Effector memory CD8-positive, alpha-beta T cell (primary cell): ENCODE measurements around the gene GIT2.
"Not testable (repeated sequence)": the region's sequence is repeated elsewhere in the genome, so short reads cannot be mapped to it uniquely, and the experiment has no call there.

Experiments used
- ATAC-seq: fragments of 150-1000 bp; cut with Tn5 transposase; replicated peaks from 2 replicates; pipeline ENCODE4 v1.10.0; 2021; ENCODE audit warnings: mild to moderate bottlenecking, moderate library complexity
- DNase-seq, 3 experiments: peaks; one replicate each; pipeline ENCODE4 v3.0.0; 2021
- H3K27ac Mint-ChIP-seq, 2 donors: one replicate each; pipeline ENCODE4 v1.8.0; 2022; ENCODE audit warnings: mild to moderate bottlenecking in 2 of 2, mixed read lengths in 2 of 2, moderate library complexity in 2 of 2
- H3K27me3 Mint-ChIP-seq, 2 donors: one replicate each; pipeline ENCODE4 v1.8.0; 2022; ENCODE audit warnings: mixed read lengths in 2 of 2
- H3K36me3 Mint-ChIP-seq: one replicate; pipeline ENCODE4 v1.8.0; 2022; ENCODE audit warnings: mild to moderate bottlenecking, moderate library complexity, mixed read lengths; ENCODE audit not compliant: insufficient read depth
- H3K4me1 Mint-ChIP-seq, 2 donors: one replicate each; pipeline ENCODE4 v1.8.0; 2022; ENCODE audit warnings: low read depth in 2 of 2, mixed read lengths in 2 of 2
- H3K4me3 Mint-ChIP-seq, 2 donors: one replicate each; pipeline ENCODE4 v1.8.0; 2022; ENCODE audit warnings: mild to moderate bottlenecking in 2 of 2, mixed read lengths in 2 of 2, moderate library complexity in 2 of 2
- H3K9me3 Mint-ChIP-seq, 2 donors: one replicate each; pipeline ENCODE4 v1.8.0; 2022; ENCODE audit warnings: mixed read lengths in 2 of 2

Gene GIT2

DNA sequence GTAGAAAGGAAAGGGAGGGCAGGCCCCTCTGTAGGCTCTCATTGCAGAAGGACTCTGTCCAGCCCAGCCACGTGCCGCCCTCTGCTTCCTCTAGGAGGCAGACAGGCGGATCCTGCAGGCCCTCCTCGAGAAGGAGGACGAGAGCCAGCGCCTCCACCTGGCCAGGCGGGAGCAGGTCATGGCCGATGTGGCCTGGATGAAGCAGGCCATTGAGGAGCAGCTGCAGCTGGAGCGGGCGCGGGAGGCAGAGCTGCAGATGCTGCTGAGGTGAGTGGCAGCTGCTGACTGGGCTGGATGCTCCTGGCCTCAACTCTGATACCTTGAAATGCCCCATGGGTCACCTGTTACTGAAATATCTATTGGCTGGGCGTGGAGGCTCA is 85.2 kb downstream of the GIT2 start:
- peaks cover 49% of the 10 kb centered on the region for H3K36me3 Mint-ChIP-seq
- ATAC-seq (no peak), DNase-seq (no peak)
- no peaks in the 10 kb centered on the region for H3K27me3 Mint-ChIP-seq
- no peaks in the 10 kb centered on the region for H3K9me3 Mint-ChIP-seq
- H3K27ac Mint-ChIP-seq: peak overlapping the region in 1 of 2 donors; percentile 49
- H3K4me1 Mint-ChIP-seq: peaks cover 3 to 5% of the 10 kb centered on the region in 2 donors
- no peak overlapping the region for H3K4me3 Mint-ChIP-seq

GRCh38 chr12:109910254-109910968 is 85.8 kb downstream of the GIT2 start:
- Mint-ChIP-seq H3K4me3 (no peak overlapping the region), H3K27ac (peak overlapping the region; percentile 46 to 49), H3K4me1 (peaks cover 3 to 5% of the 10 kb centered on the region in 2 donors), H3K36me3 (peaks cover 55% of the 10 kb centered on the region), H3K27me3 (no peaks in the 10 kb centered on the region), H3K9me3 (no peaks in the 10 kb centered on the region)
- ATAC-seq (no peak), DNase-seq (no peak)

GRCh38 chr12:109905301-109905700 is 90.9 kb downstream of the GIT2 start:
- ATAC-seq: no peak
- Mint-ChIP-seq H3K4me3 (no peak overlapping the region), H3K27me3 (no peaks in the 10 kb centered on the region), H3K9me3 (no peaks in the 10 kb centered on the region), H3K27ac (no peak overlapping the region), H3K36me3 (peaks cover 53% of the 10 kb centered on the region), H3K4me1 (peaks cover 19 to 21% of the 10 kb centered on the region in 2 donors)
- no peak for DNase-seq

DNA sequence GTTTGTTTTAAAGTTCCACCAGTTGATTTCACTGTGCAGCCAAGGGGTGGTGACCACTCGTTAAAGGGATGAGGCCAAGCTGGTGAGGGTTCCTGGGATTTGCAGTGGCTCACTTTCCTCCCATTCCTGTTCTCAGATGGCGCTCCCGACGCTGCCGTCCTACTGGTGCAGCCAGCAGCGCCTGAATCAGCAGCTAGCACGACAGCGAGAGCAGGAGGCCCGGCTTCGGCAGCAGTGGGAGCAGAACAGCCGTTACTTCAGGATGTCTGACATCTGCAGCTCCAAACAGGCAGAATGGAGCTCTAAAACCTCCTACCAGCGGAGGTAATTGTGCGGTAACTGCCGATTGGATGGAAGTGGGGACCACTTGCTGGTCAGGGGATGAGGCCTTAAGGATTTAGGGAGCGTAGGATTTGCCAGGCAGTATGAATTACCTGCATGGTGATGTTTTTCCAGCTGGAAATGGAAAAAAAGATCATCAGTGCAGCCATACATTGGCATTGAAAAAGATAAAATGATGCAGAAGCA is 93.2 kb downstream of the GIT2 start:
- no peak overlapping the region for H3K27ac Mint-ChIP-seq
- H3K4me3 Mint-ChIP-seq: no peak overlapping the region
- no peaks in the 10 kb centered on the region for H3K9me3 Mint-ChIP-seq
- peaks cover 23 to 27% of the 10 kb centered on the region in 2 donors for H3K4me1 Mint-ChIP-seq
- ATAC-seq (no peak), DNase-seq (no peak)
- H3K36me3 Mint-ChIP-seq: peaks cover 47% of the 10 kb centered on the region
- H3K27me3 Mint-ChIP-seq: no peaks in the 10 kb centered on the region

DNA sequence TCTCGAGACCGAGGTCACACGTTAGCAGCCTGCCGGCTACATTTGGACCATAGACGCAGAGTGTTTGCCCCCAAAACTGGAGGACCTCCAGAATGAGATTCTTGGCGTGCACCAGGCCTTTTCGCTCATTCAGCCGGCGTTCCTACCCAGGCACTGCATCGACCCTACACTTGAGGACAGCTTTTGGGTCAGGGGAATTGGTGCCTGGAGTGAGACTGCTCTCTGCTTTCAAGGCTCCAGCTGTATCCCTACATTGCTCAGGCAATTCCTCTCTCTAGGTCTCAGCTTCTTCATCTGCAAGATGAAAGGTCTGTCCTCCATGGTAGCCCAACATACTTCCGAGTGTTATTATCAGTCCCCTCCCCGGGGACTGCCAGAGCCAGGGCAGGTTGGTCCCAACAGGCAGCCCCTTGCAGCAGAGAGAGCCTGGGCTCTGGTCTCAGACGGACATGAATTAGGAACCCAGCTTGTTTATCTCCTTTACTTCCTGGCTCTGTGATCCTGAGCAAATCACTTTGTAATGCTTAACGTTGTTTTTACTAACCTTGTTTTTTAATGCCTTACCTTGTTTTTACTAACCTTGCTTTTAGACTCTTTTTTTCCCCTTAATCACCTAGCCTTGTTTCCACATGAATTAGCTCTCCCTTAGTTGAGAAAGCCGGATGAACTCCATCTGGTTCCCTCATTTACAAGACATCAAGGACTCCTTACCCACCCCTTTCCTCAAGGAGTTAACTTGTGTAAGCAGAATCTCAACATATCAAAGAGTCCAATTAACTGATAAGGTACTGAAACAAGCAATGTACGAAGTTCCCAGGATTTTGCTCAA is 95.2 kb downstream of the GIT2 start:
- no peak for DNase-seq
- Mint-ChIP-seq H3K9me3 (no peaks in the 10 kb centered on the region), H3K4me1 (peaks cover 23 to 27% of the 10 kb centered on the region in 2 donors), H3K4me3 (peak overlapping the region; percentile 90 to 96), H3K36me3 (peaks cover 34% of the 10 kb centered on the region), H3K27me3 (no peaks in the 10 kb centered on the region), H3K27ac (peak overlapping the region; percentile 92 to 95)
- peak; percentile 7 for ATAC-seq

- peak; percentile 91 for ATAC-seq
- no peaks in the 10 kb centered on the region for H3K9me3 Mint-ChIP-seq
- H3K4me3 Mint-ChIP-seq: peak within 1 kb of the TSS; percentile 90 to 96
- peak; percentile 57 to 64 (median 58) for DNase-seq
- no peaks in the 10 kb centered on the region for H3K27me3 Mint-ChIP-seq
- H3K4me1 Mint-ChIP-seq: peaks cover 23 to 27% of the 10 kb centered on the region in 2 donors
- peaks cover 25% of the 10 kb centered on the region for H3K36me3 Mint-ChIP-seq
- peak within 1 kb of the TSS; percentile 92 to 95 for H3K27ac Mint-ChIP-seq
These were observed 96.1 kb downstream of the GIT2 start, which contains the start of gene TCHP for GRCh38 chr12:109899783-109900751. Gene TCHP (plus strand): TSS chr12:109900274. CDS start chr12:109903027, 2,753 bp downstream.

- H3K4me1 Mint-ChIP-seq: peaks cover 23 to 27% of the 10 kb centered on the region in 2 donors
- not testable (repeated sequence) for ATAC-seq
These were observed 96.8 kb downstream of the GIT2 start for GRCh38 chr12:109899345-109899744.

DNA sequence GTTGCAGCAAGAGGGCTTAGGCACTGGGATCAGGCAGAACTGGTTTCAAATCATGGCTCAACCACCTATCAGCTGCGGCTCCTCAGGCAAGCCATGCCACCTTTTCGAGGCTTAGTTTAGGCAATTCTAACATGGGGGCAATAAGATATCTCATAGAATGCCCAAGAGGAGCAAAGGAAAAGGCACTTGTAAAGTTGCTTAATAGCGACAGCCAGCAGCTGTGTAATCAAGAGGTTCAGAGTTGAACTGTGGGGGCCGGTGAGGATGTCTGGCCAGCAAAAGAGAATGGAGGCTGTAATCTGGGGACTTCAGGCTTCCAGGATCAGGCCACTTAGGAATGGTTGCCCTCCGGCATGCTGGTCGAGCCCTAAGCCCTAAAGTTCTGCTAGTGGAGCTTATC is 99.1 kb downstream of the GIT2 start:
- ATAC-seq (no peak), DNase-seq (no peak)
- Mint-ChIP-seq H3K36me3 (peaks cover 2% of the 10 kb centered on the region), H3K27ac (no peak overlapping the region), H3K4me1 (peaks cover 30 to 39% of the 10 kb centered on the region in 2 donors), H3K27me3 (no peaks in the 10 kb centered on the region), H3K9me3 (no peaks in the 10 kb centered on the region), H3K4me3 (no peak overlapping the region)

More at GRCh38 chr12:109899345-109899744, 96.8 kb downstream of the GIT2 start:
- H3K27me3 Mint-ChIP-seq, H3K9me3 Mint-ChIP-seq, DNase-seq: not testable (repeated sequence)
- Mint-ChIP-seq H3K4me3 (peak overlapping the region; percentile 90 to 96), H3K36me3 (peaks cover 18% of the 10 kb centered on the region), H3K27ac (peak overlapping the region; percentile 92 to 95)

- Mint-ChIP-seq H3K4me3 (no peak overlapping the region), H3K9me3 (no peaks in the 10 kb centered on the region), H3K27ac (no peak overlapping the region), H3K27me3 (no peaks in the 10 kb centered on the region), H3K36me3 (peaks cover 2% of the 10 kb centered on the region), H3K4me1 (peaks cover 24 to 34% of the 10 kb centered on the region in 2 donors)
- DNase-seq (no peak), ATAC-seq (no peak)
These were observed 100.0 kb downstream of the GIT2 start for GRCh38 chr12:109896188-109896587.

GRCh38 chr12:109894939-109895338 is 101.2 kb downstream of the GIT2 start:
- Mint-ChIP-seq H3K27ac (no peak overlapping the region), H3K36me3 (peaks cover 3% of the 10 kb centered on the region), H3K4me3 (no peak overlapping the region)

GRCh38 chr12:109893261-109893995 is 102.7 kb downstream of the GIT2 start:
- Mint-ChIP-seq H3K36me3 (peaks cover 5% of the 10 kb centered on the region), H3K4me3 (peak overlapping the region; percentile 55 to 62), H3K27ac (peak overlapping the region; percentile 50 to 74), H3K4me1 (peaks cover 26 to 40% of the 10 kb centered on the region in 2 donors), H3K9me3 (no peaks in the 10 kb centered on the region), H3K27me3 (no peaks in the 10 kb centered on the region)
- DNase-seq (no peak), ATAC-seq (no peak)

More at GRCh38 chr12:109894939-109895338, 101.2 kb downstream of the GIT2 start:
- no peak for ATAC-seq
- H3K9me3 Mint-ChIP-seq: no peaks in the 10 kb centered on the region
- no peak for DNase-seq
- H3K4me1 Mint-ChIP-seq: peaks cover 13 to 27% of the 10 kb centered on the region in 2 donors
- H3K27me3 Mint-ChIP-seq: no peaks in the 10 kb centered on the region

DNA sequence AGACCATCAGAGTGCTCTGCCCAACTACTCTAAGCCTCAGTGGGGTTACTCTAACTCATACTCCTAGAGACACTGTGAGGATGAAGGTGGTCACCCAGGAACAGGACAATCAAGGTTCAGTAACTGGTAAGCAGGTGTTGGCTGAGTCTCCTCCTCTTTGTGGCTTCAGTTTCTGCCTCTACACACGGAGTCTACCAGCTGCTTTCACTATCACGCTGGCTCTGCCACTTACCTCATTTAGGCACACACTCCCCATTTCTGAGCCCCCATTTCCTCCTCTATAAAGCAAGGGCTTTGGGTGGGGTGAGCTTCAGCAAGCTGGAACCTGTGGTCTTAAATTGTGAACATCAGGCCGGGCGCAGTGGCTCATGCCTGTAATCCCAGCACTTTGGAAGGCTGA is 103.4 kb downstream of the GIT2 start:
- Mint-ChIP-seq H3K27ac (peak overlapping the region; percentile 50 to 74), H3K36me3 (peaks cover 5% of the 10 kb centered on the region), H3K4me1 (peaks cover 33 to 46% of the 10 kb centered on the region in 2 donors), H3K27me3 (no peaks in the 10 kb centered on the region), H3K9me3 (no peaks in the 10 kb centered on the region), H3K4me3 (peak overlapping the region; percentile 55 to 62)
- peak; percentile 75 for ATAC-seq
- DNase-seq: peak; percentile 12 to 44 (median 23)
